ENCODE results near the gene ASTN1.

The ASTN1 gene

DNA sequence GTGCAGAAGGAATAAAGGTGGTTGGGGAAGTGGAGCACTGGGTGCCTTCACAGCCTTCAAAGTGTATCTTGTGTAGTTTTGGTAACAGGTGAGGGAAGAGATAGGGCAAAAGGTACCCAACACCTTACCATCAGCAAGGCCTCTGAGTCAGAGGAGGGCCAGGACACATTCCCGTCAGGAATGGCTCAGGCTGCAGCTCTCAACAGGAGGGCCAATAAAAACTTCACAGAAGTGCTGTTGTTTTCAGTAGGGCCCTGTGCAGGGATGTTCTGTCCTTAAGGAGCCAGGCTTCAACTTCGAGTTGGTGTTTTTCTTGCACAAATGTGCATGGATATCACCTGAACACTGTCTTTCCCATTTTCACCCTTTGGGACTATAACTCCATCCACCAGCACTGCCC lies 333.4 kb downstream of the ASTN1 start:
- Histone ChIP-seq H3K4me3 (replicated peaks; ENCODE audit: insufficient read depth, low read length) (no peak overlapping the region), H3K27me3 (ENCODE audit: insufficient read depth, poor library complexity, severe bottlenecking) (no peaks in the 10 kb centered on the region), H3K27ac (replicated peaks) (no peak overlapping the region)
- DNase-seq (ENCODE audit: low read depth in 1 of 2, low spot score in 1 of 2), result no peak
- TF ChIP-seq GABPA (IDR thresholded peaks at IDR 0.05; ENCODE audit: low read depth), result no peak
- TF ChIP-seq SPI1 (IDR thresholded peaks at IDR 0.05; ENCODE audit: borderline replicate concordance, low read depth), result no peak
- no peak for TF ChIP-seq POLR2AphosphoS5 (IDR thresholded peaks at IDR 0.05; ENCODE audit: low read depth)
- TF ChIP-seq, protein P1, sequence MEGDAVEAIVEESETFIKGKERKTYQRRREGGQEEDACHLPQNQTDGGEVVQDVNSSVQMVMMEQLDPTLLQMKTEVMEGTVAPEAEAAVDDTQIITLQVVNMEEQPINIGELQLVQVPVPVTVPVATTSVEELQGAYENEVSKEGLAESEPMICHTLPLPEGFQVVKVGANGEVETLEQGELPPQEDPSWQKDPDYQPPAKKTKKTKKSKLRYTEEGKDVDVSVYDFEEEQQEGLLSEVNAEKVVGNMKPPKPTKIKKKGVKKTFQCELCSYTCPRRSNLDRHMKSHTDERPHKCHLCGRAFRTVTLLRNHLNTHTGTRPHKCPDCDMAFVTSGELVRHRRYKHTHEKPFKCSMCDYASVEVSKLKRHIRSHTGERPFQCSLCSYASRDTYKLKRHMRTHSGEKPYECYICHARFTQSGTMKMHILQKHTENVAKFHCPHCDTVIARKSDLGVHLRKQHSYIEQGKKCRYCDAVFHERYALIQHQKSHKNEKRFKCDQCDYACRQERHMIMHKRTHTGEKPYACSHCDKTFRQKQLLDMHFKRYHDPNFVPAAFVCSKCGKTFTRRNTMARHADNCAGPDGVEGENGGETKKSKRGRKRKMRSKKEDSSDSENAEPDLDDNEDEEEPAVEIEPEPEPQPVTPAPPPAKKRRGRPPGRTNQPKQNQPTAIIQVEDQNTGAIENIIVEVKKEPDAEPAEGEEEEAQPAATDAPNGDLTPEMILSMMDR (IDR thresholded peaks at IDR 0.05; ENCODE audit: insufficient read depth, low read length), result no peak
- TF ChIP-seq, protein P2, sequence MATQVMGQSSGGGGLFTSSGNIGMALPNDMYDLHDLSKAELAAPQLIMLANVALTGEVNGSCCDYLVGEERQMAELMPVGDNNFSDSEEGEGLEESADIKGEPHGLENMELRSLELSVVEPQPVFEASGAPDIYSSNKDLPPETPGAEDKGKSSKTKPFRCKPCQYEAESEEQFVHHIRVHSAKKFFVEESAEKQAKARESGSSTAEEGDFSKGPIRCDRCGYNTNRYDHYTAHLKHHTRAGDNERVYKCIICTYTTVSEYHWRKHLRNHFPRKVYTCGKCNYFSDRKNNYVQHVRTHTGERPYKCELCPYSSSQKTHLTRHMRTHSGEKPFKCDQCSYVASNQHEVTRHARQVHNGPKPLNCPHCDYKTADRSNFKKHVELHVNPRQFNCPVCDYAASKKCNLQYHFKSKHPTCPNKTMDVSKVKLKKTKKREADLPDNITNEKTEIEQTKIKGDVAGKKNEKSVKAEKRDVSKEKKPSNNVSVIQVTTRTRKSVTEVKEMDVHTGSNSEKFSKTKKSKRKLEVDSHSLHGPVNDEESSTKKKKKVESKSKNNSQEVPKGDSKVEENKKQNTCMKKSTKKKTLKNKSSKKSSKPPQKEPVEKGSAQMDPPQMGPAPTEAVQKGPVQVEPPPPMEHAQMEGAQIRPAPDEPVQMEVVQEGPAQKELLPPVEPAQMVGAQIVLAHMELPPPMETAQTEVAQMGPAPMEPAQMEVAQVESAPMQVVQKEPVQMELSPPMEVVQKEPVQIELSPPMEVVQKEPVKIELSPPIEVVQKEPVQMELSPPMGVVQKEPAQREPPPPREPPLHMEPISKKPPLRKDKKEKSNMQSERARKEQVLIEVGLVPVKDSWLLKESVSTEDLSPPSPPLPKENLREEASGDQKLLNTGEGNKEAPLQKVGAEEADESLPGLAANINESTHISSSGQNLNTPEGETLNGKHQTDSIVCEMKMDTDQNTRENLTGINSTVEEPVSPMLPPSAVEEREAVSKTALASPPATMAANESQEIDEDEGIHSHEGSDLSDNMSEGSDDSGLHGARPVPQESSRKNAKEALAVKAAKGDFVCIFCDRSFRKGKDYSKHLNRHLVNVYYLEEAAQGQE (IDR thresholded peaks at IDR 0.05; ENCODE audit: insufficient replicate concordance, low read depth), result no peak

DNA sequence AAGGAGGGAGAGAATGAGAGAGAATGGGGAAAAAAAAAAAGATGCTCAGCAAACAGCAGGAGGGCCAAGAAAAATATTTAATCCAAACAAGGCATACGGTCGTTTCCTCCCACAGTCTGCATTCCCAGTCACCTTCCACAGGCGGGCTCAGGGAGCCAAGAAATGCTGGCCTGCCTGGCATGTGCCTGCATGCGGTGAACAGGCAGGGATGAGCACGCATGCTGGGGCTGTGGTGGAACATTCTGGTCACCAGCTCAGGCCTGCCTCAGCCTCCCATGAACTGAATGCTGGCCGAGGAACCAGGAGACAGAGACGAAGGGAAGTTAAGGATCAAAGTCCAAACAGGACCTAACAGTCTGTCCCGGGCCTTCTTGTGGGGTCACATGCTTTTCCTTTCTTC lies 335.3 kb downstream of the ASTN1 start:
- Histone ChIP-seq H3K27me3 (ENCODE audit: insufficient read depth, poor library complexity, severe bottlenecking) (no peaks in the 10 kb centered on the region), H3K4me3 (replicated peaks; ENCODE audit: insufficient read depth, low read length) (no peak overlapping the region), H3K27ac (replicated peaks) (no peak overlapping the region)
- no peak for DNase-seq (ENCODE audit: low read depth in 1 of 2, low spot score in 1 of 2)
- no peak for TF ChIP-seq SPI1 (IDR thresholded peaks at IDR 0.05; ENCODE audit: borderline replicate concordance, low read depth)
- no peak for TF ChIP-seq POLR2AphosphoS5 (IDR thresholded peaks at IDR 0.05; ENCODE audit: low read depth)
- TF ChIP-seq, protein P2 (IDR thresholded peaks at IDR 0.05; ENCODE audit: insufficient replicate concordance, low read depth), result no peak
- TF ChIP-seq, protein P1 (IDR thresholded peaks at IDR 0.05; ENCODE audit: insufficient read depth, low read length), result no peak

DNA sequence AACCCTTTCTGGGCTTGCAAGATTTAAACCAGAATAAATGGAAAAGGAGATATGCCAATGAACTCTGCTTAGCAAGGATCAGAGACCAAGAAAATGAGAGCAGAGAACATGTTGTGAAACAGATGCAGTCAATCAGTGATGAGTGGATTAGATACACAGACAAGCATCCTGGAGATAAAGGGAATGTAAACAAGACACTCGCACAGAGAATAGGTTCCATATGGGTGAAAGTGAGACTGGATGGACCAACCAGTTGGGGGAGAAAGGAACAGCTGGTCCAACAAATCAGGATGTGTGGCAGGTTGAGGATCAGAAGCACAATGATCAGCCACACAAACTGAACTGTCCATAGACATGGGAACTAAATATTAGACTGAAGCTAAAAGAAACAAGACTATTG lies 338.2 kb downstream of the ASTN1 start:
- DNase-seq (ENCODE audit: low read depth in 1 of 2, low spot score in 1 of 2), result no peak
- no peak for TF ChIP-seq GABPA (IDR thresholded peaks at IDR 0.05; ENCODE audit: low read depth)
- TF ChIP-seq, protein P2 (IDR thresholded peaks at IDR 0.05; ENCODE audit: insufficient replicate concordance, low read depth), result no peak
- no peak for TF ChIP-seq SPI1 (IDR thresholded peaks at IDR 0.05; ENCODE audit: borderline replicate concordance, low read depth)
- no peak for TF ChIP-seq POLR2AphosphoS5 (IDR thresholded peaks at IDR 0.05; ENCODE audit: low read depth)
- TF ChIP-seq, protein P1 (IDR thresholded peaks at IDR 0.05; ENCODE audit: insufficient read depth, low read length), result no peak
- H3K27ac ChIP-seq (replicated peaks), result no peak overlapping the region
- no peaks in the 10 kb centered on the region for H3K27me3 ChIP-seq (ENCODE audit: insufficient read depth, poor library complexity, severe bottlenecking)
- H3K4me3 ChIP-seq (replicated peaks; ENCODE audit: insufficient read depth, low read length), result no peak overlapping the region

Data from HL-60 (cell line).